A673 (cell line): Measurements from ENCODE around the gene P4HB.

Experiments used
- EZH2 ChIP-seq: fragments of 200-600 bp; sonication (generic); IDR thresholded peaks from 2 replicates; pipeline ENCODE4 v1.6.1; 2017; ENCODE audit warnings: borderline replicate concordance, low read depth, mild to moderate bottlenecking, mixed read lengths, antibody characterized with exemption, low read length; ENCODE audit not compliant: poor library complexity, severe bottlenecking
- TF ChIP-seq, protein P1 (sequence below): fragments of 300-800, 200-600 bp; sonication (generic); conservative IDR thresholded peaks from 2 replicates; pipeline ENCODE4 v1.5.1; 2017; ENCODE audit warnings: low read depth, mild to moderate bottlenecking, antibody characterized with exemption, low read length, moderate library complexity, mixed read lengths

DNA sequence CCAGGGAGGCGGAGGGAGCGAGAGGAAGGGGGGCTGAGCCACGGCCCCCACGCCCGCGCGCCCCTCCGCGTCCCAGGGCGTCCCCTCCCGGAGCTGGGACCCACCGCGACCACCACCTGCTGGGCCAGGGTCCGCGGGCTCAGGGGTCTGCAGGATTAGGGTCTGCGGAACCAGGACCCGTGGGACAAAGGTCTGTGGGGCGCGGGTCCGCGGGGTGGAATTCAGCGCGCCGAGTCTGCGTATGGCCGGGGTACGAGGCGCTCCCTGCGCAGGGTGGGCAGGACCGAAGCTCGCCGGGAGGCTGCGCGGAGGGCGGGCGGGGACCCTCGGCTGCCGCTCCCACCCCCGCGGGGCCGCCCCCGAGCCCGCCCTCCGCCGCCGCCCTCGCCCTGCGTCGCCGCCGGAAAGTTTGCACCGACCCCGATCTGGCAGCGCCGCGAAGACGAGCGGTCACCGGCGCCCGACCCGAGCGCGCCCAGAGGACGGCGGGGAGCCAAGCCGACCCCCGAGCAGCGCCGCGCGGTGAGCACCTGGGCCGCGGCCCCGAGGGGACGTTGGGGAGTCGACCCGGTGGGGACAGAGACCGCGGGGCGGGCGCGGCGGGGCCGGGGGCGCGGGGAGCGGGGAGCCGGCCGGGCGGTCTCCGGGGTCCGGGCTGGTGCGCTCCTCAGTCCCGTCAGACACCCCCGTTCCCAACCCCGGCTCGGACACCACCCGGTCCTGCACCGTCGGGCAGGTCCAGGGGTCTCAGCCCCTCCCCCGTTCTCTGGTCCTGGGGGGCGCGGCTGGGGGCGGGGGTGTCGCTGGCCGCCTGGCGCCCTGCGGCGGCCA is 56.4 kb downstream of the P4HB start, which contains the start of gene GCGR:
- TF ChIP-seq, protein P1, sequence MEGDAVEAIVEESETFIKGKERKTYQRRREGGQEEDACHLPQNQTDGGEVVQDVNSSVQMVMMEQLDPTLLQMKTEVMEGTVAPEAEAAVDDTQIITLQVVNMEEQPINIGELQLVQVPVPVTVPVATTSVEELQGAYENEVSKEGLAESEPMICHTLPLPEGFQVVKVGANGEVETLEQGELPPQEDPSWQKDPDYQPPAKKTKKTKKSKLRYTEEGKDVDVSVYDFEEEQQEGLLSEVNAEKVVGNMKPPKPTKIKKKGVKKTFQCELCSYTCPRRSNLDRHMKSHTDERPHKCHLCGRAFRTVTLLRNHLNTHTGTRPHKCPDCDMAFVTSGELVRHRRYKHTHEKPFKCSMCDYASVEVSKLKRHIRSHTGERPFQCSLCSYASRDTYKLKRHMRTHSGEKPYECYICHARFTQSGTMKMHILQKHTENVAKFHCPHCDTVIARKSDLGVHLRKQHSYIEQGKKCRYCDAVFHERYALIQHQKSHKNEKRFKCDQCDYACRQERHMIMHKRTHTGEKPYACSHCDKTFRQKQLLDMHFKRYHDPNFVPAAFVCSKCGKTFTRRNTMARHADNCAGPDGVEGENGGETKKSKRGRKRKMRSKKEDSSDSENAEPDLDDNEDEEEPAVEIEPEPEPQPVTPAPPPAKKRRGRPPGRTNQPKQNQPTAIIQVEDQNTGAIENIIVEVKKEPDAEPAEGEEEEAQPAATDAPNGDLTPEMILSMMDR: no peak
- TF ChIP-seq EZH2: peak; percentile 48
